Measurements from ENCODE around the gene PPIA.
"Not testable (repeated sequence)": the region's sequence is repeated elsewhere in the genome, so short reads cannot be mapped to it uniquely, and the experiment has no call there.

PPIA gene

DNA sequence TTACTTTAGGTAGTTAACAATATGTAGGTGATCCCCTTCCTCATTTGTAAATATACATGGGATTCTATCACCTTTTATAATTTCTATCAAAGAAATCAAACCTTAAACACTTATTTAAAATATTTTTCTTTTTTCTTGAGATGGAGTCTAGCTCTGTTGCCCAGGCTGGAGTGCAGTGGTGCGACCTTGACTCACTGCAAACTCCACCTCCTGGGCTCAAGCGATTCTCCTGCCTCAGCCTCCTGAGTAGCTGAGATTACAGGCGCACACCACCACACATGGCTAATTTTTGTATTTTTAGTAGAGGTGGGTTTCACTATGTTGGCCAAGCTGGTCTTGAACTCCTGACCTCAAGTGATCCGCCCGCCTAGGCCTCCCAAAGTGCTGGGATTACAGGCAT lies 47.0 kb downstream of the PPIA start:
- DNase-seq = not testable (repeated sequence)

DNA sequence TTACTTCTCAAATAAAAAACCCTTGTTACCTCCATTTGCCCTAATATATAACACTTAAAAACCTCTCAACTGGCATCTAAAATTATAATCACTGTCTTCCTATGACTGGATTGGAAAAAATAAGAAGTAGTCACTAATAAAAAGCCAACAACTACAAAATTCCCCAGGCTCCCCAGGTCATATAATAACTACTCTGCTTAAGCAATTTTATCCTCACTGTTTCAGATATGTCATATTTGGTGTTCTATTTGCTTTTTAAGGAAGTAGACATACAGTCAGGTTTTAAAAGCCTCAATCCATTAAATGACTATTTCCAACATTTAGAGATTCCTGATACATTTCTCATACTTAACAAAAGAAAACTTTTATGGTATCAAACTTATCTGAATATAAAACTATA lies 49.0 kb downstream of the PPIA start:
- peak; percentile 81 for DNase-seq

DNA sequence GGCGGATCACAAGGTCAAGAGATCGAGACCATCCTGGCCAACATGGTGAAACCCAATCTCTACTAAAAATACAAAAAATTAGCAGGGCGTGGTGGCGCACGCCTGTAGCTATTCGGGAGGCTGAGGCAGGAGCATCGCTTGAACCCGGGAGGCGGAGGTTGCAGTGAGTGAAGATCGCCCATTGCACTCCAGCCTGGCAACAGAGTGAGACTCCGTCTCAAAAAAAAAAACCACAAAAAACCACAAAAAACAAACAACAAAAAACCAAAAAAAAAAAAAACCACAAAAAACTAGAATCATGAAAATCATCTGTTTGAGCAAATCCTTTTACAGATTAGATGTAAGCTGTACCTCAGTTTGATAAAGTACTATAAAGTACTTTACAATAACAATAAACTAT lies 49.9 kb downstream of the PPIA start:
- DNase-seq = not testable (repeated sequence)

GRCh38 chr7:44846816-44847508 lies 50.5 kb downstream of the PPIA start:
- DNase-seq = no peak

GRCh38 chr7:44847509-44847919 lies 51.0 kb downstream of the PPIA start:
- peak; percentile 91 for DNase-seq

GRCh38 chr7:44847920-44848634 lies 51.6 kb downstream of the PPIA start, which contains the start of gene H2AZ2:
H2AZ2 (minus strand) TSS chr7:44848087; CDS start chr7:44847971, 116 bp downstream.
- DNase-seq = peak; percentile 100

DNA sequence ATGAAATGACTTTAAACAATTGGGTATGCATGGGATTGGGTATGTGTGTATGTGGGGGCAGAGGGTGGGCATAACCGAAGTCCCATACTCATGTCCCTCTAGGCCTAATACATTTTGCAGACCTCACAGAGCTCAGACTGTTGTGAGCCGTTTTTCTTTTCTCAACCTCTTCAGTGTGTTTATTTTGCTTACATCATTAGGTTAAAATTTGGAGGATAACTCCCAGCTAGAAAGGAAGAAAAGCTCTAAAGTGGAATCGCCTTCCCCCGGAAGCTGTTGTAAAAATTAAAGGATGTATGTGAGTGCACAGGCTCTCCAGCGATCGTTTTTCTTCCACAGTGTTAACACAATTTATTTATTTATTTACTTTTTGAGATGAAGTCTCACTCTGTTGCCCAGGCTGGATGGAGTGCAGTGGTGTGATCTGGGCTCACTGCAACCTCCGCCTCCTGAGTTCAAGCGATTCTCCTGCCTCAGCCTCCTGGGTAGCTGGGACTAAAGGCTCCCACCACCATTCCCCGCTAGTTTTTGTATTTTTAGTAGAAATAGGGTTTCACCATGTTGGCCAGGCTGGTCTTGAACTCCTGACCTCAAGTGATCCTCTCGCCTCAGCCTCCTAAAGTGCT lies 52.9 kb downstream of the PPIA start:
- DNase-seq = no peak

- no peak for DNase-seq
Measured at GRCh38 chr7:44849885-44850544, 53.5 kb downstream of the PPIA start.

GRCh38 chr7:44852590-44852989 lies 56.1 kb downstream of the PPIA start:
- peak; percentile 19 for DNase-seq
